ENCODE results near the gene GPC5.

Gene GPC5

DNA sequence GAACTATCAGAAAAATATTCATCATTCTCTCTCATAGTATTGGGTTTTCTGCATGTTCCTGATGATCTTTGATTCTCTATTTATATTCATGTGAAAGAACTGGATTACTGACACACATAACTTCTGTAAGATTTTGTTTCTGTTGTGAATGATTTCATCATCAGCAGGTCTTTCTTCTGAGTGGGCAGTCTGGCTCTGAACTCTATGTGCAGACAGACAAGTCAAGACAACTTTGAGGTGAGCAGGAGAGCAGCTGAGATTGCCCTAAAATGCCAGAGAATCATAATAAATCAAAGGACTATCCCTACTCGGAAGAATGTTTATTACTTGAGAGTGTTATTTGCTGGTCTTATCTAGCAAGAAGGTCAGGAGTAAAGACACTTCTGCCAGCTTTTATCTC is 1176.1 kb downstream of the GPC5 start:
- Histone ChIP-seq H3K4me3 (IDR thresholded peaks at IDR 0.05; ENCODE audit: insufficient read depth, low read depth, low read length) (no peak overlapping the region), H3K4me1 (ENCODE audit: low read depth, poor library complexity, severe bottlenecking) (no peaks in the 10 kb centered on the region), H3K27ac (no peak overlapping the region), H3K4me2 (no peak overlapping the region), H2AFZ (ENCODE audit: low read depth) (no peak overlapping the region), H4K20me1 (ENCODE audit: insufficient read depth) (no peaks in the 10 kb centered on the region), H3K36me3 (ENCODE audit: insufficient read depth) (no peaks in the 10 kb centered on the region), H3K9ac (no peak overlapping the region), H3K79me2 (ENCODE audit: insufficient read depth, low read depth) (no peaks in the 10 kb centered on the region), H3K27me3 (ENCODE audit: insufficient read depth, low read depth) (no peaks in the 10 kb centered on the region)
- TF ChIP-seq, protein P1, sequence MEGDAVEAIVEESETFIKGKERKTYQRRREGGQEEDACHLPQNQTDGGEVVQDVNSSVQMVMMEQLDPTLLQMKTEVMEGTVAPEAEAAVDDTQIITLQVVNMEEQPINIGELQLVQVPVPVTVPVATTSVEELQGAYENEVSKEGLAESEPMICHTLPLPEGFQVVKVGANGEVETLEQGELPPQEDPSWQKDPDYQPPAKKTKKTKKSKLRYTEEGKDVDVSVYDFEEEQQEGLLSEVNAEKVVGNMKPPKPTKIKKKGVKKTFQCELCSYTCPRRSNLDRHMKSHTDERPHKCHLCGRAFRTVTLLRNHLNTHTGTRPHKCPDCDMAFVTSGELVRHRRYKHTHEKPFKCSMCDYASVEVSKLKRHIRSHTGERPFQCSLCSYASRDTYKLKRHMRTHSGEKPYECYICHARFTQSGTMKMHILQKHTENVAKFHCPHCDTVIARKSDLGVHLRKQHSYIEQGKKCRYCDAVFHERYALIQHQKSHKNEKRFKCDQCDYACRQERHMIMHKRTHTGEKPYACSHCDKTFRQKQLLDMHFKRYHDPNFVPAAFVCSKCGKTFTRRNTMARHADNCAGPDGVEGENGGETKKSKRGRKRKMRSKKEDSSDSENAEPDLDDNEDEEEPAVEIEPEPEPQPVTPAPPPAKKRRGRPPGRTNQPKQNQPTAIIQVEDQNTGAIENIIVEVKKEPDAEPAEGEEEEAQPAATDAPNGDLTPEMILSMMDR (conservative IDR thresholded peaks at IDR 0.05; ENCODE audit: low read depth, low read length), result no peak

DNA sequence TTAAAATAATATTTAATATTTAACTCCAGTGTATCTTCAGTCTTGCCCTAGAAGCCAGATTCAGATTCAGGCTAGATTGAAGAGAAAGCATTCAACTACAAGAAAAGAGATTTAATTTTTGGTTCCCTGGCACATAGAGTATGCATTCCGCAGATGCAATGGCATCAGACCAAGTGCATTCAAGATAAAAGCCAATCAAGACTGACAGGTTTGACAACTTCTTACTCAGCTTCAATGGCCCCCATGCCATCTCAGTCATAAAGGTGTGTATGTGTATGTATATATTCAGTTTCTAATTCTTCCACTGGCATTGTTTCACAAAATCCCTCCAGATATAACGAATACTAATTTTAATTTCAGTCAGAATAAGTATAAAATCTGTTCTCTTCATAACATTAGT is 1177.4 kb downstream of the GPC5 start:
- no peak overlapping the region for H3K4me2 ChIP-seq
- TF ChIP-seq, protein P1 (conservative IDR thresholded peaks at IDR 0.05; ENCODE audit: low read depth, low read length), result no peak

DNA sequence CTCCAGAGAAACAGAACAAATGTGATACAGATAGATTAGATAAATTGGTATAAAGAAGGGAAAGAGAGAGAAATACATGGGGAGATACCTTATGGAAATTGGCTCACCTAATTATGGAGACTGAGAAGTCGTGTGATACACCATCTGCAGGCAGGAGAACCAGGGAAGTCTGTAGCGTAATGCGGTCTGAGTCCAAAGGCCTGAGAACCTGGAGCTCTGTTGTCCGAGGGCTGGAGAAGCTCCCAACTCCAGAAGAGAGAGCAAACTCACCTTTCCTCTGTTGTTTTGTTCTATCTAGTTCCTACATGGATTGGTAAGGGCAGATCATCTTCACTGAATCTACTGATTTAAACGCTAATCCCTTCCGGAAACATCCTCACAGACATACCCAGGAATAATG is 1179.9 kb downstream of the GPC5 start:
- no peaks in the 10 kb centered on the region for H4K20me1 ChIP-seq (ENCODE audit: insufficient read depth)
- no peaks in the 10 kb centered on the region for H3K4me1 ChIP-seq (ENCODE audit: low read depth, poor library complexity, severe bottlenecking)
- TF ChIP-seq, protein P1 (conservative IDR thresholded peaks at IDR 0.05; ENCODE audit: low read depth, low read length), result no peak
- H3K4me2 ChIP-seq, result no peak overlapping the region
- no peaks in the 10 kb centered on the region for H3K79me2 ChIP-seq (ENCODE audit: insufficient read depth, low read depth)
- no peak overlapping the region for H3K4me3 ChIP-seq (IDR thresholded peaks at IDR 0.05; ENCODE audit: insufficient read depth, low read depth, low read length)
- H3K9ac ChIP-seq, result no peak overlapping the region
- no peaks in the 10 kb centered on the region for H3K36me3 ChIP-seq (ENCODE audit: insufficient read depth)
- no peaks in the 10 kb centered on the region for H3K27me3 ChIP-seq (ENCODE audit: insufficient read depth, low read depth)
- H3K27ac ChIP-seq, result no peak overlapping the region
- no peak overlapping the region for H2AFZ ChIP-seq (ENCODE audit: low read depth)

More for the DNA sequence above, 1177.4 kb downstream of the GPC5 start:
- H3K4me1 ChIP-seq (ENCODE audit: low read depth, poor library complexity, severe bottlenecking), result no peaks in the 10 kb centered on the region
- no peaks in the 10 kb centered on the region for H3K27me3 ChIP-seq (ENCODE audit: insufficient read depth, low read depth)
- H3K79me2 ChIP-seq (ENCODE audit: insufficient read depth, low read depth), result no peaks in the 10 kb centered on the region
- H3K9ac ChIP-seq, result no peak overlapping the region
- H3K36me3 ChIP-seq (ENCODE audit: insufficient read depth), result no peaks in the 10 kb centered on the region
- H3K4me3 ChIP-seq (IDR thresholded peaks at IDR 0.05; ENCODE audit: insufficient read depth, low read depth, low read length), result no peak overlapping the region
- H4K20me1 ChIP-seq (ENCODE audit: insufficient read depth), result no peaks in the 10 kb centered on the region
- H2AFZ ChIP-seq (ENCODE audit: low read depth), result no peak overlapping the region
- no peak overlapping the region for H3K27ac ChIP-seq

DNA sequence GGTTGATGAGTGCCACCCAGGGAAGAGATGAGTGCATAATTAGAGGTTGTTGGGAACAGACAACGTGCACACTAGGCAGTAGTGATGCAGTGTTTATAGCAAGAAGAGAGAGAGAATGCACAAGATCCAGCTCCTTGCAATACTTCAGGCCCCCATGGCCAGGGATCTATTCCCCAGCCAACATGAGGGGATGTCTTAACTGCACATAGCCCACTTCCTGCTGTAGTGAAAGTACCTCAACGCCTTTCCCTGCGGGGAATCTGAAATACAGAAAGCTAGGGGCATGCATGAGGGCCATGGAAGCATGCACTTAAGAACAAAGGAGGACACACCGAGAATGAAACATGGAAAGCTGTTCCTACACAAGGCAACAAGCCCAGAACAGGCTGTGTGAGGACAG is 1191.5 kb downstream of the GPC5 start:
- Histone ChIP-seq H3K4me2 (no peak overlapping the region), H4K20me1 (ENCODE audit: insufficient read depth) (no peaks in the 10 kb centered on the region), H3K4me3 (IDR thresholded peaks at IDR 0.05; ENCODE audit: insufficient read depth, low read depth, low read length) (no peak overlapping the region), H2AFZ (ENCODE audit: low read depth) (no peak overlapping the region), H3K9ac (no peak overlapping the region), H3K79me2 (ENCODE audit: insufficient read depth, low read depth) (no peaks in the 10 kb centered on the region), H3K36me3 (ENCODE audit: insufficient read depth) (no peaks in the 10 kb centered on the region), H3K27me3 (ENCODE audit: insufficient read depth, low read depth) (no peaks in the 10 kb centered on the region), H3K4me1 (ENCODE audit: low read depth, poor library complexity, severe bottlenecking) (no peaks in the 10 kb centered on the region), H3K27ac (no peak overlapping the region)
- TF ChIP-seq, protein P1 (conservative IDR thresholded peaks at IDR 0.05; ENCODE audit: low read depth, low read length), result no peak
